GM21515 (cell line): Measurements from ENCODE around the gene AEN.
A peak's percentile ranks its signal among the peaks of the same experiment; 100 is the strongest.
"Not testable (repeated sequence)": the region's sequence is repeated elsewhere in the genome, so short reads cannot be mapped to it uniquely, and the experiment has no call there.

Experiments
- ATAC-seq: cut with Tn5 transposase; IDR thresholded peaks from one replicate; pipeline ENCODE4 v1.9.1; 2021; ENCODE audit not compliant: unreplicated experiment

Gene AEN

DNA sequence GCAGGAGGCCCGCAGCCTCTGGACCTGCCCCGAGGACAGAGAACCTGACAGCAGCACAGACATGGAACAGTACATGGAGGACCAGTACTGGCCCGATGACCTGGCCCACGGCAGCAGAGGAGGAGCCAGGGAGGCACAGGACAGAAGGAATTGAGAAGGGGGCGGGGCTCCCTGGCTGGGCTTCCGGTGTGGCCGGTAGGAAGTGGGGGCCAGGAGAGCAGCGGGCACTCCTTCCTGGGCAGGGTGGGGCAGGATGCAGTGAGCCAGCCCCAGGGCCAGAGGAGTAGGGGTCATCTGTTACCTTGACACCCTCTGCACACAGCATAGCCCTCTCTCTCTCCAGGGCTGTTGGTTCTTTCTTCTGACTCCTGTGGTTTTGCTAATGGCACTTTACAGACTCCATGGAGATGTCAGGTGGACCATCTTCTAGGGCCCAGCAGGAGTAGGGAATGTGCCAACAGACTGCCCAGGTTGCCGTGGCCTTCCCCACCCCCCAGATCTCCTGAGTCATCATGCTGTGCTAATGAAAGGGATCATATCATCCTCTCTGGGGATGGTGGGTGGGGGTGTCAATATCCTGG is 9.1 kb downstream of the AEN start:
- no peak for ATAC-seq

DNA sequence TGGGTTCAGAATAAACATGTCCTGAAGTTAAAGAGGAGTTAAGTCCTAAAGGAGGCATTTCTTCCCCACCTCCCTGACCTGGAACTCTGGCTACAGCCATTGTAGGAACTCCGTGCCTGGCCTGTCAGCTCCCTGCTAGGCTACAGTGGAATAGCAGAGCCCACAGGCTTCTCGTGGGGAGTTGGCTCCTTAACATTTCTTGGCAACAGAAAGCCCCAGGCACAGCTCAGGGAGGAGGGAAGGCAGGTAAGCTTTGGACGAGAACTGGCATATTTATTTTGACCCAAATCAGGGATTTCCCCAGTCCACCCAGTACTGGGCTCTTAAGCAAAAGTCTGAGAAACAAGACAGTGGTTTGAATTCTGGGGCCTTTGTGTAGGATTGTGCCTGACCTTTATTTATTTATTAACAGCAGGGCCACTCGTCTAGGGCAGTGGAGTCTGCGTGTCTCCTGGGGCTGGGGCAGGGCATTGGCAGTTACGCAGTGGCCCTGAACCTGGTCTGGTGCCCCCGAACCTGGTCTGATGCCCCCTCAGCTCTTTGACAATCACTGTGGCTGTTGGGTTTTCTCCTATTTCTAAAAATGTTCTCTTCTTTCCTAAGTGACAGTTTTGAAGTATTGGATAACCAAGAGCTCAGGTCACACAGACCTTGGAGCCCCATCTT is 9.8 kb downstream of the AEN start:
- ATAC-seq = no peak

DNA sequence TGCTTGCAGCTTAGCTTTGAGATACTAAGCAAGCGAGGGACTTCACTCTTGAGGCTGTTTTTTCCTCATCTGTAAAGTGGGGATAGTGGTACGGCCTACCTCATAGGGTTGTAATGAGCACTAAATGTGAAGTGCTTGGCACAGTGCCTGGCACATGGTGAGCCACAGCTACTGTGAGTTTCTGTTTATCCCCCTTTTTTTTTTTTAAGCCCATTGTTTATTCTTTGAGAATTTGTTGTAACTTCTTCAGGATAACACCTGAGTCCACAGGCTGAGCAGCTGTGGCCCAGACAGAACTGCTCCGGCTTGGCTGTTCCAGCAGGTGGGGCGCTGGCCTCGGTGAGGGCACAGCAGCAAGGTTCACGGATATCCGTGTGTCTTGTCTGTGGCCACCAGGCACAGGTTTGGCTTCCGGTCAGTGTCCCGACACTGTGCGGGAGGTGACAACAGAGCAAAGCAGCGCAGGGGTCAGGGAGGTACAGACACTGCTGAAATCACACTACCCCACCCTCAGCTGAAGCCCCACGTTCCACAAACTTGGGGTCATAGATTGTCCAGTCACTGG is 10.4 kb downstream of the AEN start:
- ATAC-seq = no peak

DNA sequence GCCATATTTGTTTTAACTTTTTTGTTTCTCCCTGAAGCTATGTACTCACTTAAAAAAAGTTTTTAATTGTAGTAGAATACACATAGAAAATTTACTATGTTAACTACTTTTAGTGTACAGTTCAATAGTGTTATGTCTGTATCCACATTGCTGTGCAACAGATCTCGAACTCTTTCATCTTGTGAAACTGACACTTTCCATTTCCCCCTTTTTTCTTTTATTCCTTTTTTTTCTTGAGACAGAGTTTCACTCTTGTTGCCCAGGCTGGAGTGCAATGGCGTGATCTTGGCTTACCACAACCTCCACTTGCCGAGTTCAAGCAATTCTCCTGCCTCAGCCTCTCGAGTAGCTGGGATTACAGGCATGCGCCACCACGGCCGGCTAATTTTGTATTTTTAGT is 11.7 kb downstream of the AEN start:
- not testable (repeated sequence) for ATAC-seq

DNA sequence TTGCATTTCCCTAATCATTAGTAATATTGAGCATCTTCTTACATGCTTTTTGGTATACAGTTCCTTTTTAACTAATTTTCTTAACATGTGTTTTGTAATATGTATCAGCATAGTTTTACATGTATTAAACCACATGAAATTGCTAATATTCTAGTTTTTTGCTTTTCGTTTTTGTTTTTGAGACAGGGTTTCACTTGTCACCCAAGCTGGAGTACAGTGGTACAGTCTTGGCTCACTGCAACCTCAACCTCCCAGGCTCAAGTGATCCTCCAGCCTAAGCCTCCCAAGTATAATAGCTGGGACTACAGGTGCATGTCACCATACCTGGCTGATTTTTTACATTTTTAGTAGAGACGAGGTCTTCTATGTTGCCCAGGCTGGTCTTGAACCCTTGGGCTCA is 13.3 kb downstream of the AEN start:
- no peak for ATAC-seq

DNA sequence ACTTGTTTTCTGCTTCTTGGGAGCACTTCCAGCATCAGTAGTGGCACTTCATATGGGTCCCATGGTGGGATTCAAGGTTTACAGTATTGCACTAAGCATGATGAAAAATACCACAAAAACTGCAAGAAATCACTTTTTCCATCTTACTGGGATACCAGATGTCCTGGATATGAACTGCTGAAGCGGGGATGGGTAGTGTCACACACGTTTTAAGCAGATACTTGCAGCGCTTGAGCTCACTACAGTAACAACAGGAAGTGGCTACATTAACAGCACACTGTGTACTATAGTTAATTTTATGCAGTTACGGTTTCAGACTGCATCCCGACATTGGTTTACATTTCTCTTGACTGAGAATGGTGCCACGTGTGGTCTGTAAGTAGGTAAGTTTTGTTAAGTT is 14.2 kb downstream of the AEN start:
- ATAC-seq = peak; percentile 36

DNA sequence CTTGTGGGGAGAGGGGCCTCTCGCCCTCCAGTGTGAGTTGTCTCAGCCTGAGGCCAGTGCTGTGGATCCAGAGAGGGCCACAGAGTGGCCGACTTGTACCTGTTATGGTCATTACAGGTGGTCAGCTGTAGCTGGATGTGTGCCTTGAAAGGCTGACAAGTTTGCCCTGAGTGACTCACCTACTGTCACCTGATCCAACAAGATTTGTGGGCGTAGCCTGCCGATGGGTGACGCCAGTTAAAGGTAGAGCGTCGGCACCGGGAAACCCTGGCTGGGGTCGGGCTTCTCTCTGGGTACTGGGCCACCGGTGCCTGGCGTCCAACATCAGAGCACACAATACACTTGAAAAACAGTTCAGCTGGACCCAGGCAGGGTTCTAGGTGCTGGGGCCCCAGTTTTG is 14.9 kb downstream of the AEN start:
- ATAC-seq = no peak

DNA sequence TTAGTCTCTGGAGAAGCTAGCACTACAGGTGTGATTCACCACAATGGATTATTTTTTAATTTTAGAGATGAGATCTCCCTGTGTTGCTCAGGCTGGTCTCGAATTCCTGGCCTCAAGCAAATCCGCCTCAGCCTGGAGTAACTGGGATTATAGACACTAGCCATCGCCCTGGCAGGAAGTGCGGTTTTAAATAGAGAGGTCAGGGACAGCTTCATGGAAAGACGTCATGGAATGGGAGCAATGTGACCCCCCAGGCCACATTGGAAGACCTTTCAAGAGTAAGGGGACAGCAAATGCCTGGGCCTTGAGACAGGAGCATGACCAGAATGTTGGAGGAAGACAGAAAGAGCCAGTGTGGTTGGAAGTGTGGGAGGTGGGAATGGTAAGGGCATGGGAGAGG is 15.5 kb downstream of the AEN start:
- no peak for ATAC-seq

DNA sequence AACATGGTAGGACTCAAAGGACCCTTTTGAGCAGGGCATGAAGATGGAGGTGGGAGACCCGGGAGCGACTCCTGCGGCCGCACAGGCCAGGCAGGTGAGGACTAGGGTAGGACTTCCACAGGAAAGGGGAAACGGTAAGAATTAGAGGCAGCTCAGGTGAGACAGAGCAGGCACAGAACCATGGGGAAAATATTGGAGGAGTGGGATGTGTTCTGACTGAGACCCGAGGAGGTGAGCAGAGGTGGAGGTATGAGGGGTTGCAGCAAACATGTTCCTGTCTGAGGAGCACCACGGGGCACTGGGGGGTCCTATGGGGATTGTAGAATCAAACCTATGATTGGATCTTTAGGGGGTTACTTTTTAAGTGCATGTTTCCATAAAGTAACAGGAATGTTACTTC is 16.3 kb downstream of the AEN start:
- ATAC-seq = no peak

DNA sequence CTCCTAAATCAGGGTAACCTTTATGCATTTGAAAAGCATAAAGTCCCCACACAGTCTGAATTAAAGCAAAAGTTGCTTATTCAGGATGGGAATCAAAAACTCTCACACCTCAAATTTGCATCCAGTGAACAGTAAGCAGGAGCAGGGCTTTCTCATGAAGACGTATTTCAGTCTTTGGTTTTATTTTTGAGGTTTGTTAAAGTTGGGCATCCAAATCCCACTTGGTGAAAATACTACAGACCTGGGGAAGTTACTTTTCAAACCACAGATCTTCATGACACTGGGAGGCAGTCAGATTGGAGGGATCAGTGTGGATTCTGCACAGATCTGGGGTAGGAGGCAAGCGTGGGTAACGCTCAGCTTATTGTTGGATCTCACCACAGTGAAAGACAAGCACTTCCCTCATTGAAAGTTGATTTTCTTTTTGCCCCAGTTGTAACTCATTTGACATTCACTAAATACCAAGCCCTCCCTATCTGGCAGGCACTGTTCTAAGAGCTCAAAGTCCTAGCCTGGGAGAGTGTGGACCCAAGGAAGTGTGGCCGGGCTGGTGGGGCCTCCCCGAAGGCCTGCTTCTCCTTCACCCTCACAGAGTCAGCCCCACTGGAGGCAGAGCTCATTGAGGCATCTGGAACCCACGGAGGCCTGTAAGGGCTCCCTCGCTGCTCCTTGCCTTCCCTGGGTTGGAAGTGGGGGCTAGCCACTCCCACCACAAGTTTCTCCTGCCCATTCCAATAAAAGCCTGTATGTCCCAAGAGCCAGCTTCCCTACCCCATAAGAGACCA is 16.9 kb downstream of the AEN start:
- ATAC-seq = no peak

DNA sequence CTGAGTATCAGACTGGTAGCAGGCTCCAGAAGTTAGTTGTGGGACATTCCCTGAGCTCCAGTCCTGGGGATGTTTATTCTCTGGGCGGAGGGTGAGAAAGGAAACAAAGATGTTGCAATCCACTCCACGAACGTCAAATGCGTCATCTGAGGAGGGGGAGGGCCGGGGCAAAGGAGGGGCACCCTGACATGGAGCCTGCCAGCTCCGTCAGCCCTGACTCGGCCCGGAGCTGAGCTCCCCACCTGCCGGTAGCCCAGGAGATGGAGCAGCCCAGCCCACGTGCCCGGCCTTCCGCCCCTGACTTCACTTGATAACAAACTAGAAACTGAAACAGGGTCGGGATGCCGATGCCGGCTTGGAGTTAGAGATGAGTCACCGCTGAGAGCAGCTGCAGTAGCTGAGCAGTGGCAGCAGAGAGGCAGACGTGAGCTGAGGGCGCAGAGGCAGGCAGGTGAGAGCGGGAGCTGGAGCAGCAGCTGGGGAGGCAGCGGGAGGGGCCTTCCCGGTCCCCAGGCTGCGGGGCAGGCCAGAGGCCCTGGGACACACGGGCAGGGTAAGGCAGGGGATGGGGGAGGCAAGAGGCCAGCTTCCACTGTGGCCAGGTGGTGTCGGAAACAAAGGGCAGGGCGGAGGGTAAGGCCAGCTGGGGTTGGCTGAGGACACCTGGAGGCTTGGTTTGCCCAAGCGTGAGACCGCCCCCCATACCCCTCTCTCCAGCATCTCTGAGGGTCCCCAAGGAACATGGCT is 17.7 kb downstream of the AEN start, which contains the start of gene ISG20:
TSS of gene ISG20 (plus strand) at position 391 of the 747 bp plus-strand sequence. CDS start at position 742, 351 bp downstream.
- peak; percentile 70 for ATAC-seq

DNA sequence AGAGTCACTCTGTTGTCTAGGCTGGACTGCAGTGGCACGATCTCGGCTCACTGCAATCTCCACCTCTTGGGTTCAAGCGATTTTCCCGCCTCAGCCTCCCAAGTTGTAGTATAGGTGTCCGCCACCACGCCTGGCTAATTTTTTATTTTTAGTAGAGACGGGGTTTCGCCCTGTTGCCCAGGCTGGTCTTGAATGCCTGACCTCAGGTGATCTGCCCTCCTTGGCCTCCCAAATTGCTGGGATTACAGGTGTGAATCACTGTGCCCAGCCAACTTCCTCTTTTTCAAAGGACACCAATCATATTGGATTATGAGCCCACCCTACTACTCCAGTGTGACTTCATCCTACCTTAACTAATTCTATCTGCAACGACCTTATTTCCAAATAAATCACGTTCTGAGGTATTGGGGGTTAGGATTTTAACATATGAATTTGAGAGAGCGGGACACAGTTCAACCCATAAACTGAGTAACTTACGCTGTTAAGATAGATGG is 20.9 kb downstream of the AEN start:
- no peak for ATAC-seq

DNA sequence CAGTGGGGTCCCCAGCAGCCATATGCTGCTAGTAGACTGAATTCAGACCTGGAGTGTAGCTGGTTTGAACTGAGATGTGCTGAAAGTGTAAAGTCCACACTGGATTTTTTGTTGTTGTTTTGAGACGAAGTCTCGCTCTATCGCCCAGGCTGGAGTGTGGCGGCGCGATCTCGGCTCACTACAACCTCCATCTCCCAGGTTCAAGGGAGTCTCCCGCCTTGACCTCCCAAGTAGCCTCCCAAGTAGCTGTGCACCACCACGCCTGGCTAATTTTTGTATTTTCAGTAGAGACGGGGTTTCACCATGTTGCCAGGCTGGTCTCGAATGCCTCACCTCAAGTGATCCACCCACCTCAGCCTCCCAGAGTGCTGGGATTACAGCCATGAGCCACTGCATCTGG is 21.4 kb downstream of the AEN start:
- not testable (repeated sequence) for ATAC-seq

DNA sequence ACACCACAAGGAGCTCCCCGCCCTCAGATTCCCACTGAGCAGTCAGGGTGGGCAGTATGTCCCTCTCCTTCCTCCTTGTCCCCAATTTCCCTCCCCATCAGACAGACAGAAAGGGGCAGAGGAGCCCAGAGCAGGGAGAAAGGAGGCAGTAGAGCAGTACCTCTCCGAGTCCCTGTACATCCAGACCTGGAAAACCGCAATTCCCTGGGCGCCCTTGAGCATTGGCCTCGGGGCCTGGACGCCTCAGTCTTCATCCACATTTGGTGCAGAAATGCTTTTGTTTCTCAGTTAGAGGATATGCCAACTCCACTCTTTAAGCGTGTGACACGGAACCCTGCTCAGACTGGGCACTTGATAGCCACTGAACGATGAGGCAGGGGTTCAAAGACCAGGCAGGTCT is 23.6 kb downstream of the AEN start:
- ATAC-seq = no peak

DNA sequence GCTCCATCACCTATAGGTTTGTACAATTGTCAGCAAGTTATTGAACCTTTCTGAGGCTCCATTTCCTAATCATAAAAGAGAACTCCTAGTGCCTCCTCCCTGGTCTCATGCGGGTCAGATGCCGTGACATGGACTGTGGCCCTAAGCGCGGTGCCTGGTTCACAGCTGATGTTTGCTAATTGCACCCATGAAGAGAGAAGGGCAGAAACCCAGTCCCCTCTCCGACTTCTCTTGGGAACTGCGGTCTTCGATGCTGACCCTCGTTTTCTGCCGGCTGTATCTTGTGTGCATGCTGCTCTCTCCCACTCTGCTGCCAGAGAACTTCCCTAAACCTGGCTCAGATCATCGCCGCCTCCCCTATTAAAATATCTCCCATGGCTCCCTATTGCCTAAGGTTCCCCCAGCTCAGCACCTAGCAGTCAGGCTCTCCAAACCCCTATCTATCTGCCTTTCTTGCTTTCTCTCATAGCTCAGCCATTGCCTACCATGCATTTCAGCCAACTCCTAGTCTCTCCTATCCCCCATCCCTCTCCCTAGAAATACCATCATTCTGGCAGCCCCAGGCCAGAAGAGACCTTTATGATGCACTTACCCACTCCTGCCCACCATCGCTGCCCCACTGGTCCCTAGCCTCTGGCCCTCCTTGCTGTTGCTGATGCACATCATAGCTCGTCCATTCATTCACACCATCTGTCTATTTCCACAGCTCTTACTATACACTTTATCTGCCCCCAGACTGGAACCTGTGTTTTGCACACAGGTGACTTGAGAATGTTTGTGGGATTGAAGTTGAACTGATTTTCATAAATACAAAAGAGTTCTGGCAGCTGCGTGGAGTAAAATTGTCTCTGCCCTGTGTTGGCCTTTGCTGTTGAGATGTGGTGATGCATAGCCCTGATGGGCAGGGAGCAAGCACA is 24.3 kb downstream of the AEN start:
- ATAC-seq = no peak

DNA sequence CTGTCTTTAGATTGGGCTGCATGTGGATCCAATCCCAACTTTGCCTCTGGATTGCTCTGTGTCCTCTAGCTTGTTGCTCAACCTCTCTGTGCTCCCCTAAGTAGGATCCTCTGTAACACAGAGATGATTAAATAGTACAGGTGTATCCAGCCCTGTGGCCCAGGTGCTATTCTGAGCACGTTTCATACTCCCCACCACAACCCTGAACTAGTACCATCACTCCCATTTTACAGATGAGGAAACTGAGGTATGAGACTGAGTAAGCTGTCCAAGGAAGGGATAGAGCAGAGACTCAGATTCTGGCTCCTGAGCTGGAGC is 24.9 kb downstream of the AEN start:
- no peak for ATAC-seq

DNA sequence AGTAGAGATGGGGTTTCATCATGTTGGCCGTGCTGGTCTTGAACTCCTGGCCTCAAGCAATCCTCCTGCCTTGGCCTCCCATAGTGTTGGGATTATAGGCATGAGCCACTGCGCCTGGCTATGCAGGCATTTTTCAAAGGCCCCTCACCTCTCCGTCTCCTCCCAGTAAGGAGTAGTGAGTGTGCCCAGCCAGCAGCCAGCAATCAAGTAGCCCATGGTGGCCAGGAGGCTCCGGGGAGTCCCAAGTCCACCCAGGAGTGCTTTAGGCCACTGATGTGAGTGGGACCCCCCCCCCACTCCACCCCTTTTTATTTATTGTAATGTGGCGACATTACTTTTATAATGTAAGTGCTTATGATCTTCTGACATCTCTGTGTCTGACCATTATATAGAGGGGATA is 25.8 kb downstream of the AEN start:
- no peak for ATAC-seq

DNA sequence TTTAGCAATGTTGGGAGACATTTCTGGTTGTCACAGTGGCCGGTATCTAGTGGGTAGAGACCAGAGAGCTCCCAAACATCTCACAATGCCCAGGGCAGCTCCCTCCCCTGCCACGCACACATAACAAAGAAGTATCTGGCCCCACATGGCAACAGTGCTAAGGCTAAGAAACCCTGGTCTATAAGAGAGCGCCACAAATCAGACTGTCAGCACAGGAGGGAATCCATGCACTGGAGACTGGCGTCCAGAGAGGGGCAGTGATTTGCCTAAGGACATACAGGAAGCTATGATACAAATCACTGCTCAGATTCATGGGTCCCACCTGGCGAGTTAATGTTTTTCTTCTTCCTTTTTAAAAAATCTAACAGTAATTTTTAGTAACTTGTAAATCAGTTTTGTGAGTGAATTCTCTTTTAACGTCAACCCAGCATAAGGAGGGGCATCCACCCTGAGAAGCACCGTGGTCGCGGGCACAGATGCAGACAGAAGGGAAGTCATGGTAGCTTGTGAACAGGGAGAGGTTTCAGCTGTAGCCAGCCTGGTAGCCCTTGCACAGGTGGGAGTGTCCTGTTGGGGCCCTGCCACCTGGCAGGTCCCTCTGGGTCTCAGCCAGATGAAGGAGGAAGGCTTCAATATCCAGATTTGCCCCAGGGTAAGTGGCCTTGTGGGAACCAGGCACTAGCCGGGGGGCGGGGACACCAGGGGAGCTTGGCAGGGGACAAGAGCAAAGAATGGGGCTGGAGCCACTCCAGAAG is 26.4 kb downstream of the AEN start:
- ATAC-seq = no peak
